Liver (tissue), 3 donors: ENCODE results near the gene CEACAM7.

ENCODE experiments used
- RAD21 ChIP-seq, 2 donors: IDR thresholded peaks; 2 replicates each; pipeline ENCODE4 v1.6.1; 2016; ENCODE audit warnings: antibody characterized with exemption in 2 of 2, mild to moderate bottlenecking in 2 of 2
- TAF1 ChIP-seq: conservative IDR thresholded peaks from 2 replicates; pipeline ENCODE4 v1.6.1; 2016; ENCODE audit warnings: antibody characterized with exemption, mild to moderate bottlenecking
- TF ChIP-seq, protein P1 (sequence below): IDR thresholded peaks from 2 replicates; pipeline ENCODE4 v1.6.1; 2016; ENCODE audit warnings: antibody characterized with exemption, mild to moderate bottlenecking
- TF ChIP-seq, protein P2 (sequence below): fragments of 150-350 bp; IDR thresholded peaks from 2 replicates; pipeline ENCODE4 v1.5.1; 2017; ENCODE audit warnings: improper control_type of control experiment, low read depth, low read length; ENCODE audit not compliant: missing input control
- donor health status: healthy.
- donor health status: healthy.

DNA sequence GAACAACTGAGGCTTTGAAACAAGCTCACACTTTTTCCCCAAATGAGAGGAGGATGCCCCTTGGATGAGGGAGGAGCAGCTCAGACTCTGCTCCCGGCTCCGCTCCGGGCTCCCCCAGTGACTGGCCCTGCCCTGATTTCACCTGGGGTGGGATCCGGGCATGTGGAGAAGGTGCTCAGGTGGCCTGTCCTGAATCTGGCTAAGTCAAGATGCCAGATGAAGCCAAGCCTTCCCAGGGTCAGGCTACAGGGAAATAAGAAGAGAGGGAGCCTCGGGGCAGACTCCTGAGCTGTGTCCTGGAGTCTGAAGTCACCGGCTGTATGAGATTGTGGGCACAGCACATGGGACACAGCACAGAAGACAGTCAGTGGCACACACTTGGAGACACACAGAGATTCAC, 30.7 kb upstream of the CEACAM7 start:
- TF ChIP-seq RAD21 (IDR thresholded peaks at IDR 0.05) (no peak), TAF1 (no peak)
- TF ChIP-seq, protein P1, sequence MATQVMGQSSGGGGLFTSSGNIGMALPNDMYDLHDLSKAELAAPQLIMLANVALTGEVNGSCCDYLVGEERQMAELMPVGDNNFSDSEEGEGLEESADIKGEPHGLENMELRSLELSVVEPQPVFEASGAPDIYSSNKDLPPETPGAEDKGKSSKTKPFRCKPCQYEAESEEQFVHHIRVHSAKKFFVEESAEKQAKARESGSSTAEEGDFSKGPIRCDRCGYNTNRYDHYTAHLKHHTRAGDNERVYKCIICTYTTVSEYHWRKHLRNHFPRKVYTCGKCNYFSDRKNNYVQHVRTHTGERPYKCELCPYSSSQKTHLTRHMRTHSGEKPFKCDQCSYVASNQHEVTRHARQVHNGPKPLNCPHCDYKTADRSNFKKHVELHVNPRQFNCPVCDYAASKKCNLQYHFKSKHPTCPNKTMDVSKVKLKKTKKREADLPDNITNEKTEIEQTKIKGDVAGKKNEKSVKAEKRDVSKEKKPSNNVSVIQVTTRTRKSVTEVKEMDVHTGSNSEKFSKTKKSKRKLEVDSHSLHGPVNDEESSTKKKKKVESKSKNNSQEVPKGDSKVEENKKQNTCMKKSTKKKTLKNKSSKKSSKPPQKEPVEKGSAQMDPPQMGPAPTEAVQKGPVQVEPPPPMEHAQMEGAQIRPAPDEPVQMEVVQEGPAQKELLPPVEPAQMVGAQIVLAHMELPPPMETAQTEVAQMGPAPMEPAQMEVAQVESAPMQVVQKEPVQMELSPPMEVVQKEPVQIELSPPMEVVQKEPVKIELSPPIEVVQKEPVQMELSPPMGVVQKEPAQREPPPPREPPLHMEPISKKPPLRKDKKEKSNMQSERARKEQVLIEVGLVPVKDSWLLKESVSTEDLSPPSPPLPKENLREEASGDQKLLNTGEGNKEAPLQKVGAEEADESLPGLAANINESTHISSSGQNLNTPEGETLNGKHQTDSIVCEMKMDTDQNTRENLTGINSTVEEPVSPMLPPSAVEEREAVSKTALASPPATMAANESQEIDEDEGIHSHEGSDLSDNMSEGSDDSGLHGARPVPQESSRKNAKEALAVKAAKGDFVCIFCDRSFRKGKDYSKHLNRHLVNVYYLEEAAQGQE, result no peak
- TF ChIP-seq, protein P2, sequence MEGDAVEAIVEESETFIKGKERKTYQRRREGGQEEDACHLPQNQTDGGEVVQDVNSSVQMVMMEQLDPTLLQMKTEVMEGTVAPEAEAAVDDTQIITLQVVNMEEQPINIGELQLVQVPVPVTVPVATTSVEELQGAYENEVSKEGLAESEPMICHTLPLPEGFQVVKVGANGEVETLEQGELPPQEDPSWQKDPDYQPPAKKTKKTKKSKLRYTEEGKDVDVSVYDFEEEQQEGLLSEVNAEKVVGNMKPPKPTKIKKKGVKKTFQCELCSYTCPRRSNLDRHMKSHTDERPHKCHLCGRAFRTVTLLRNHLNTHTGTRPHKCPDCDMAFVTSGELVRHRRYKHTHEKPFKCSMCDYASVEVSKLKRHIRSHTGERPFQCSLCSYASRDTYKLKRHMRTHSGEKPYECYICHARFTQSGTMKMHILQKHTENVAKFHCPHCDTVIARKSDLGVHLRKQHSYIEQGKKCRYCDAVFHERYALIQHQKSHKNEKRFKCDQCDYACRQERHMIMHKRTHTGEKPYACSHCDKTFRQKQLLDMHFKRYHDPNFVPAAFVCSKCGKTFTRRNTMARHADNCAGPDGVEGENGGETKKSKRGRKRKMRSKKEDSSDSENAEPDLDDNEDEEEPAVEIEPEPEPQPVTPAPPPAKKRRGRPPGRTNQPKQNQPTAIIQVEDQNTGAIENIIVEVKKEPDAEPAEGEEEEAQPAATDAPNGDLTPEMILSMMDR, result no peak
